ENCODE data around the gene GRK2.
"Not testable (repeated sequence)": the region's sequence is repeated elsewhere in the genome, so short reads cannot be mapped to it uniquely, and the experiment has no call there.

The GRK2 gene

GRCh38 chr11:67266449-67267187 lies at the start of gene GRK2:
Gene GRK2, plus strand, starts transcription at chr11:67266473. Its CDS starts 227 bp downstream, at chr11:67266700.
- peak; percentile 52 for DNase-seq

GRCh38 chr11:67227726-67228125 lies 38.5 kb upstream of the GRK2 start:
- DNase-seq, result no peak

- no peak for DNase-seq
Measured at GRCh38 chr11:67230406-67230805, 35.9 kb upstream of the GRK2 start.

GRCh38 chr11:67230886-67231285 lies 35.4 kb upstream of the GRK2 start:
- no peak for DNase-seq

- DNase-seq, result no peak
Measured at GRCh38 chr11:67233584-67234190, 32.6 kb upstream of the GRK2 start.

- DNase-seq, result not testable (repeated sequence)
Measured at GRCh38 chr11:67234571-67234970, 31.7 kb upstream of the GRK2 start.

- DNase-seq, result no peak
Measured at GRCh38 chr11:67237574-67237973, 28.7 kb upstream of the GRK2 start.

- DNase-seq, result no peak
Measured at GRCh38 chr11:67238894-67239782, 27.1 kb upstream of the GRK2 start.

GRCh38 chr11:67239783-67240575 lies 26.3 kb upstream of the GRK2 start:
- DNase-seq, result peak; percentile 99

- DNase-seq, result peak; percentile 58
Measured at GRCh38 chr11:67240576-67241389, 25.5 kb upstream of the GRK2 start.

- no peak for DNase-seq
Measured at GRCh38 chr11:67242548-67242947, 23.7 kb upstream of the GRK2 start.

GRCh38 chr11:67243051-67243450 lies 23.2 kb upstream of the GRK2 start:
- DNase-seq, result no peak

GRCh38 chr11:67245046-67245445 lies 21.2 kb upstream of the GRK2 start:
- DNase-seq, result no peak

GRCh38 chr11:67247946-67248550 lies 18.2 kb upstream of the GRK2 start:
- DNase-seq, result no peak

GRCh38 chr11:67248653-67249052 lies 17.6 kb upstream of the GRK2 start:
- DNase-seq, result no peak

GRCh38 chr11:67250059-67251043 lies 15.9 kb upstream of the GRK2 start:
- DNase-seq, result peak; percentile 36

GRCh38 chr11:67251841-67252240 lies 14.4 kb upstream of the GRK2 start:
- DNase-seq, result peak; percentile 36

- DNase-seq, result peak; percentile 40
Measured at GRCh38 chr11:67252831-67253239, 13.4 kb upstream of the GRK2 start.

GRCh38 chr11:67253872-67254624 lies 12.2 kb upstream of the GRK2 start:
- no peak for DNase-seq
